Measurements from ENCODE around the gene CALML5.

GRCh38 chr10:5525561-5526341, 26.4 kb upstream of the CALML5 start:
- TF ChIP-seq POLR2A (IDR thresholded peaks at IDR 0.05; ENCODE audit: low read depth, low read length) (no peak), CEBPB (IDR thresholded peaks at IDR 0.05; ENCODE audit: low read depth, low read length) (no peak), MAZ (IDR thresholded peaks at IDR 0.05; ENCODE audit: borderline replicate concordance, low read depth, low read length) (no peak), CTCF (conservative IDR thresholded peaks at IDR 0.05; ENCODE audit: low read depth, low read length) (no peak), RAD21 (IDR thresholded peaks at IDR 0.05; ENCODE audit: low read length) (no peak), RFX5 (IDR thresholded peaks at IDR 0.05; ENCODE audit: low read depth, low read length) (no peak), NFE2L2 (IDR thresholded peaks at IDR 0.05; ENCODE audit: low read depth, low read length) (no peak), SMC3 (IDR thresholded peaks at IDR 0.05; ENCODE audit: low read depth, low read length) (no peak), BHLHE40 (IDR thresholded peaks at IDR 0.05; ENCODE audit: low read depth, low read length) (no peak), FOS (IDR thresholded peaks at IDR 0.05; ENCODE audit: low read depth, low read length) (no peak), MXI1 (IDR thresholded peaks at IDR 0.05; ENCODE audit: borderline replicate concordance, low read depth, low read length) (no peak), USF2 (IDR thresholded peaks at IDR 0.05; ENCODE audit: low read depth, low read length) (no peak), MAFK (IDR thresholded peaks at IDR 0.05; ENCODE audit: low read depth, low read length) (no peak)

Data from IMR-90 (cell line).